HG03460 (cell line): ENCODE measurements around the gene C2orf49.
"Not testable (repeated sequence)": the region's sequence is repeated elsewhere in the genome, so short reads cannot be mapped to it uniquely, and the experiment has no call there.

Experiments
- ATAC-seq: cut with Tn5 transposase; IDR thresholded peaks from one replicate; pipeline ENCODE4 v1.9.1; 2021; ENCODE audit not compliant: unreplicated experiment

C2orf49 gene

GRCh38 chr2:105321875-105322646 lies 15.3 kb upstream of the C2orf49 start:
- ATAC-seq: no peak

- no peak for ATAC-seq
Observed at GRCh38 chr2:105323111-105323510, 14.2 kb upstream of the C2orf49 start.

- ATAC-seq: no peak
Observed at GRCh38 chr2:105324101-105324500, 13.2 kb upstream of the C2orf49 start.

- no peak for ATAC-seq
Observed at GRCh38 chr2:105324732-105325131, 12.6 kb upstream of the C2orf49 start.

GRCh38 chr2:105325389-105325963 lies 11.9 kb upstream of the C2orf49 start:
- no peak for ATAC-seq

- not testable (repeated sequence) for ATAC-seq
Observed at GRCh38 chr2:105327271-105327670, 10.1 kb upstream of the C2orf49 start.

GRCh38 chr2:105327690-105328089 lies 9.7 kb upstream of the C2orf49 start:
- no peak for ATAC-seq

GRCh38 chr2:105328281-105329196 lies 8.8 kb upstream of the C2orf49 start:
- peak; percentile 26 for ATAC-seq

GRCh38 chr2:105329197-105329554 lies 8.2 kb upstream of the C2orf49 start:
- peak; percentile 4 for ATAC-seq

GRCh38 chr2:105329561-105330495 lies 7.5 kb upstream of the C2orf49 start, which contains the start of gene TGFBRAP1:
Gene TGFBRAP1 (minus strand): TSS chr2:105329735. CDS start chr2:105308301, 21,434 bp downstream.
- ATAC-seq: peak; percentile 65

- no peak for ATAC-seq
Observed at GRCh38 chr2:105330681-105331375, 6.5 kb upstream of the C2orf49 start.

GRCh38 chr2:105334211-105334610 lies 3.1 kb upstream of the C2orf49 start:
- ATAC-seq: no peak

- no peak for ATAC-seq
Observed at GRCh38 chr2:105335469-105335868, 1.9 kb upstream of the C2orf49 start.

GRCh38 chr2:105336786-105337121 lies 586 bp upstream of the C2orf49 start:
- no peak for ATAC-seq

GRCh38 chr2:105338020-105338385 lies 663 bp downstream of the C2orf49 start:
- ATAC-seq: peak; percentile 17

- no peak for ATAC-seq
Observed at GRCh38 chr2:105339414-105339813, 2.1 kb downstream of the C2orf49 start.

- ATAC-seq: no peak
Observed at GRCh38 chr2:105344704-105345345, 7.5 kb downstream of the C2orf49 start.

GRCh38 chr2:105357122-105357521 lies 19.8 kb downstream of the C2orf49 start:
- no peak for ATAC-seq

- no peak for ATAC-seq
Observed at GRCh38 chr2:105358593-105358992, 21.3 kb downstream of the C2orf49 start.
